GM21717 (cell line): Measurements from ENCODE around the gene SV2C.

ENCODE experiments used
- ATAC-seq: cut with Tn5 transposase; IDR thresholded peaks from one replicate; pipeline ENCODE4 v1.9.1; 2021; ENCODE audit warnings: mild to moderate bottlenecking, moderate library complexity; ENCODE audit not compliant: unreplicated experiment

SV2C gene

GRCh38 chr5:76099756-76100155, 16.6 kb downstream of the SV2C start:
- ATAC-seq = peak; percentile 76

- no peak for ATAC-seq
Measured at GRCh38 chr5:76104027-76104426, 20.8 kb downstream of the SV2C start.

- ATAC-seq = no peak
Measured at GRCh38 chr5:76106149-76106548, 23.0 kb downstream of the SV2C start.

GRCh38 chr5:76111477-76112174, 28.4 kb downstream of the SV2C start:
- no peak for ATAC-seq

GRCh38 chr5:76113103-76113502, 29.9 kb downstream of the SV2C start:
- ATAC-seq = no peak

GRCh38 chr5:76114179-76114851, 31.1 kb downstream of the SV2C start:
- no peak for ATAC-seq

- no peak for ATAC-seq
Measured at GRCh38 chr5:76125346-76125745, 42.2 kb downstream of the SV2C start.

GRCh38 chr5:76125888-76126287, 42.7 kb downstream of the SV2C start:
- no peak for ATAC-seq

- ATAC-seq = no peak
Measured at GRCh38 chr5:76134003-76134402, 50.8 kb downstream of the SV2C start.

GRCh38 chr5:76134646-76135045, 51.5 kb downstream of the SV2C start:
- ATAC-seq = no peak

GRCh38 chr5:76137887-76138542, 54.8 kb downstream of the SV2C start:
- no peak for ATAC-seq

- no peak for ATAC-seq
Measured at GRCh38 chr5:76143884-76144283, 60.7 kb downstream of the SV2C start.

- no peak for ATAC-seq
Measured at GRCh38 chr5:76144513-76145274, 61.5 kb downstream of the SV2C start.

GRCh38 chr5:76145945-76146344, 62.8 kb downstream of the SV2C start:
- no peak for ATAC-seq

- no peak for ATAC-seq
Measured at GRCh38 chr5:76149636-76150035, 66.5 kb downstream of the SV2C start.

GRCh38 chr5:76152161-76152560, 69.0 kb downstream of the SV2C start:
- ATAC-seq = no peak

GRCh38 chr5:76152700-76153099, 69.5 kb downstream of the SV2C start:
- ATAC-seq = no peak

GRCh38 chr5:76153271-76153670, 70.1 kb downstream of the SV2C start:
- ATAC-seq = no peak

GRCh38 chr5:76154009-76154690, 71.0 kb downstream of the SV2C start:
- ATAC-seq = no peak

GRCh38 chr5:76155536-76155935, 72.4 kb downstream of the SV2C start:
- ATAC-seq = no peak

GRCh38 chr5:76162335-76162734, 79.2 kb downstream of the SV2C start:
- ATAC-seq = no peak
